Epithelial cell of proximal tubule (primary cell): ENCODE data around the gene CKB. TPM values are rescaled to one million over a fixed set of nuclear protein-coding genes. Genes with fewer than 3 reads are reported as not detected.

Source experiments
- DNase-seq: peaks from one replicate; pipeline ENCODE4 v3.0.0-alpha.2; 2011; ENCODE audit warnings: low read depth
- H3K4me3 ChIP-seq: 2 replicates; pipeline ENCODE4 v1.5.1; 2011; ENCODE audit warnings: low read depth, mild to moderate bottlenecking, low read length
- total RNA-seq: library from RNA; depleted of rRNA; stranded (reverse); fragments of >200 nt; gene quantifications from 2 replicates; pipeline ENCODE4 v1.2.3, GENCODE V29; 2015
- TF ChIP-seq, protein P1 (sequence below): conservative IDR thresholded peaks from 2 replicates; pipeline ENCODE4 v1.5.1; 2012; ENCODE audit warnings: low read depth, mild to moderate bottlenecking, low read length

The CKB gene
- total RNA-seq, 1 donor from 2014 or later: 789 TPM

DNA sequence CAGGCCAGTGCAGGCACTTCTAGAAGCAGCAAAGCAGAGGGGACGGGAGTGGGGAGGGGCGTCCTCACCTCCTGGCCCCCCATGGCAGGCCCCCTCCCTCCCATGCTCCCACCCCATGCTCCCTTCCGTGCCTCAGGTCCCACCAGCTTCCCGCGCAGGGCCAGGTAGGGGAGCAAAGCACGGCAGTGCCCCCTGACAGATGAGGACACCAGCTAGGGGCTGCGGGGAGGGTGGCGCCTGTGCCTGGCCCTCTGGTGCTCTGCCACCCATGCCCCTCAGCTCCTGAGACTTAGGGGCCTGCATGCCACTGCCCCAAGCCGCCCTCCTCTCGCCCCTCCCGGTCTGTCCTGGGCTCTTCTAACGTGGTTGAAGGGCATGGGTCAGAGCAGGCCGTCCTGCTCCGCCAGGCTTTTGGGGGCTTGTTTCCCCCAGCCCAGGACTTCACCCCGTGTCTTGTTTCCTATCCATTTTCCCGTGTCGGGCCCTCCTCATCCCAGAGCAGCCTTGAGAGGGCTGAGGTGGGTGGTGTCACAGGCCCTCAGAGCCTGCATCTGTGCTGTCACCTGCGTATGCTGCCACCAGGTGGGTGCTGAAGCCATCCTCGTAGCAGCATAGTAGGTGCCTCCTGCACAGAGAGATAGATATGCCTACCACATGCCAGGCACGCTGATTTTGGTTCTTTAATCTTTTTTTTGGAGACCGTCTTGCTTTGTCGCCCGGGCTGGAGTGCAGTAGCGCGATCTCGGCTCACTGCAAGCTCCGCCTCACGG is 16.6 kb upstream of the CKB start:
- no peak for DNase-seq
- TF ChIP-seq, protein P1, sequence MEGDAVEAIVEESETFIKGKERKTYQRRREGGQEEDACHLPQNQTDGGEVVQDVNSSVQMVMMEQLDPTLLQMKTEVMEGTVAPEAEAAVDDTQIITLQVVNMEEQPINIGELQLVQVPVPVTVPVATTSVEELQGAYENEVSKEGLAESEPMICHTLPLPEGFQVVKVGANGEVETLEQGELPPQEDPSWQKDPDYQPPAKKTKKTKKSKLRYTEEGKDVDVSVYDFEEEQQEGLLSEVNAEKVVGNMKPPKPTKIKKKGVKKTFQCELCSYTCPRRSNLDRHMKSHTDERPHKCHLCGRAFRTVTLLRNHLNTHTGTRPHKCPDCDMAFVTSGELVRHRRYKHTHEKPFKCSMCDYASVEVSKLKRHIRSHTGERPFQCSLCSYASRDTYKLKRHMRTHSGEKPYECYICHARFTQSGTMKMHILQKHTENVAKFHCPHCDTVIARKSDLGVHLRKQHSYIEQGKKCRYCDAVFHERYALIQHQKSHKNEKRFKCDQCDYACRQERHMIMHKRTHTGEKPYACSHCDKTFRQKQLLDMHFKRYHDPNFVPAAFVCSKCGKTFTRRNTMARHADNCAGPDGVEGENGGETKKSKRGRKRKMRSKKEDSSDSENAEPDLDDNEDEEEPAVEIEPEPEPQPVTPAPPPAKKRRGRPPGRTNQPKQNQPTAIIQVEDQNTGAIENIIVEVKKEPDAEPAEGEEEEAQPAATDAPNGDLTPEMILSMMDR: no peak
- H3K4me3 ChIP-seq: no peak overlapping the region

DNA sequence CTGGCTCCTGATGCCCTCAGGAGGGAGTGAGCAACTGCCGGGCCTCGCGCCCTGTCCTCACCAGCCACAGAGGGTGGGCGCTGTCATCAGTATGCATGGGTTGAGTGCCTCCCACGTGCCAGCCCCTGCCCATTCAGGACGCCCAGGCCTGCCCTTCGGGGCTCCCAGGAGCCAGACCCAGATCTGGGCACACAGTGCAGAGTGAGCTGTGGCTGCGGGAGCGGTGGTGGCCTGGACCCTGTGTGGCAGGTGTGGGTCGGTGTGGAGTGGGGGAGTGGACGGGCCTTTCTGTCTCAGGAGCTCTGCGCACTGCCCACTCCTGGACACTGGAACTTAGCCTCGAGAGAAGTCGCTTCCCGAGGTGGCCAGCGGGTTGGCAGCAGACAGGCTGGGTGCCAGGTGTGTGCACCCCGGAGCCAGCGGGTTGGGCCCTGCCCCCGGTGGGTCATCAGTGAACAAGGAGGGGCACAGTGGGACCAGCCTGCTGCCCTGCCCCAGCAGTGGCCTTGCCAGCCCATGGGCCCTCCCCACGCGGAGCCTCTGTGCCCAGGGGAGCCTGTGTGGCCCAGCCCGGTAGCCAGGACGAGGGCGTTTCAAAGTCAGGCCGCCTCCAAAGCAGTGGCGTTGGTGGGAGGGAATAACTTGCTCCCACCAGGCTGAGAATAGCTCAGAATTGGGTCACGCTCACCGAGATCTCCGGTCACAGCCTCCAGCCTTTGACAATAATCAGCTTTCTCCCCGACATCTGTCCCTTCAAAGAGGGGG is 15.8 kb upstream of the CKB start:
- TF ChIP-seq, protein P1: no peak
- no peak for DNase-seq
- no peak overlapping the region for H3K4me3 ChIP-seq

DNA sequence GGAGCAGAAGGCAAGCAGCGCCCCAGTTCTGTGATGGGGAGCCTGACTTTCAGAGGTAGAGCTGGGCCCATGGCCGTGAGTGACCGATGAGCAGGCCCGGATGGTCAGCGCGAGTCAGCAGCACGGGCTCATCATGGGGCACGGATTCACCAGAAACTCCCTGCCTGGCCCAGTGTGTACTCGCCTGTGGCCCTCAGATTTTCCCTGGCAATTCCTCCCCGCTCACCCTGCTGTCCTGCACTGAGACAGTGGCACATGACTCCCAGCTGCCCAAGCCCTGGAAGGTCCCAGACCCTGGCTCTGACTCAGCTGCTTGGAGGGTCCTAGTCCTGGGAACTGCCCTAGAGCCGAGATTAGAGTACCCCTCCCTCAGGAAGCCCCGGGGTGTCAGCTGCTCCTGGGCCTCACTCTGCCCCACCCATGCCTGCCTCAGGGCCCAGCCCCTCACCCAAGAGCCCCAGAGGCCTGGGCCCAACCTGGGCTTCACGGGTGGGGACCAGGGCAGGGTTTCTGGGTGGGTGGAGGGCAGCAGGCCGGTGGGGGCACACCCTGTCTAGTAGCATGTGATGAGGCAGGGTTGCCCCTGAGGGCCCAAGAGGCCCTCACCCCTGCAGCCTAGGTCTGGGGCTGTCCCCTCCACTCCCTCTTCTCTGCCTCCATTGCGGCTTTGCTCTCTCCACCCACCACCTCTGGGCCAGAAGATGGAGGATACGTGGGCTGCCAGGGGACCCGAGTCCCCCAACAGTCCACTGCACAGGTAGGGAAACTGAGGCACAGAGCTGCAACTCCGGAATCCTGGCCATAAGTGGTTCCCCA is 14.8 kb upstream of the CKB start:
- no peak overlapping the region for H3K4me3 ChIP-seq
- no peak for DNase-seq
- TF ChIP-seq, protein P1: no peak

DNA sequence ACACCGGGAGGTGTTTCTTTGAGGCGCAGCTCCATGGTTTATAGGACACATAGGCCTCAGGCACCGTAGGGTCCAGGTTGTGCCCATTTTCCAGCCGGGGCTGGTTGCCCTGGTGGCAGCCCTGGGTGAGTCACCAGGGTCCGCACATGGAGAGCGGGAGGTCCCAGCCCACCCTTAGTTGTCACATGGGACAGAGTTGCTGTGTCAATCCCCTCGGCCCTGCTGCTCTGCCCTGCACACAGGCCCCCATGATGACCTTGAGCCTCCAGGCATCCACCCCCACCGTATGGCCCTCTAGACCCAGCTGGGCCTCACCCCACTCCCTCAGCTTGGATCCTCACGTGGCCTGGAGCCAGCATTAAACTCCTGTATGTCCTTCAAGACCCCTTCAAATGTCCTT is 14.1 kb upstream of the CKB start:
- no peak for DNase-seq
- TF ChIP-seq, protein P1: no peak
- no peak overlapping the region for H3K4me3 ChIP-seq

DNA sequence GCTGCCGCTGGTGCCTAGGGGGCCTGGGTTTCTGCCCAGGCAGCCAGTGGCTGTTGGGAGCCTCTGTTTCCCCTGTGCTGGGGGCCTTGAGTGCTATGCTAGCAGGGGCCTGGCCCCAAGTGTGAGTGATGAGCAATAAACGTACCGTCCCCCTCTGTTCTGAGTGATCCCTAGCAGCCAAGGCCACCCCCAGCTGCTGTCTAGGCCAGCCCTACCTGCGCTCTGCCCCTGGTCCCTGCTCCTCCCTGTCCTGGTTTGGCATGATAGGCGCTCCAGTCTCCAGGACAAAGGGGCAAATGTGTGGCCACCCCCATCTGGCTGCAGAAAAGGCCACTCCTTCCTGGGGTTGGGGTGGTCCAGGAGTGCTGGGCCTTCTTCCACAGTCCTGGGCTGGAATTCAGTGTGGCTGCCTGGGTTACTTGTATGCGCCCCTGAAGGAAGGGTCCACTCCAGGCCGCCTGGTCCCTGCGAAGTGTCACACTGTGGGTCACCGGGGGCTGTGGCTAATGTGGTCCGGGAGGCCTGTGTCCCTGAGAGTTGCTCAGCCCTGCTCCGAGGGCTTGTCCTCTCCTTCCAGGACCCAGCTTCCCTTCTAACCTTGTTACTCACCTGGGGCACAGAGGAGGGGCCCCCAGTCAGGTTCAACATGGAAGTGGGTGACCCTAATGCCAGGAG is 13.4 kb upstream of the CKB start:
- no peak for DNase-seq
- TF ChIP-seq, protein P1: no peak
- no peak overlapping the region for H3K4me3 ChIP-seq

DNA sequence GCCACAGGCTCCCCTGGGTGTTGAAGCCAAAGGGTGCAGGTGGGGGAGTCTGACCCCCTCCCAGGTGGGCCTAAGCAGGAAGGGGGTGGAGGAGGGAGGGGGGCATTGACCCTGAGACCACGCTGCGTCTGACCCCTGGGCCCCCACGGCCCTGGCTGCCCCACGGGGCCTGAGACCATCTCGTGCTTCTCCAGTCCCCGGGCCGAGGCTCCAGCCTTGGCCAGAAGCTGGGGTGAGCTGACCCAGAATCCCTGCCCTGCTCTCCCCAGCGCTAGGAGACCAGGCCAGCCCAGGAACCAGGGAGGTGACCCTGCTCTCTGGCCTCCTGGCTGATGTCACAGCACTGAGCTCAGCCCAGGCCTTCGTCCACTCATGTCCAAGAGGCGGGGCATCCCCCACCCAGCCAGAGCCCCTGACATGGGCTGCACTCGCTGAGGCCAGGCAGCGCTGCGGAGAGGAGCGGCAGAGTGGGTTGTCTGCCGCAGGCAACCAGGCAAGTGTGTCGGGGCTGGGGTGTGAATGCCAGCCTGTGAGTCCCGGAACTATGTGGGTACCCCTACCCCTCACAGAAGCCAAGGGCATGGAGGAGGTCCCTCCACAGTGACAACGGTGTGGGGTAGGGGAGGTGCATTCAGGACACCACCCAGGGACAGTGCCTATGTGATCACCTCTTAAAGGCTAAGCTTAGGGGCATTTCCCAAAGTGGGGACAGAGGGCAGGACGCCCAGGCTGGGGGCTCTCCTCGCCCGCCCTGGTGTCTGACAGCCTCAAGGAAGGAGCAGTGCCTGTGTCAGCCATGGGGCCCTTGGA is 12.7 kb upstream of the CKB start:
- DNase-seq: no peak
- TF ChIP-seq, protein P1: no peak
- H3K4me3 ChIP-seq: no peak overlapping the region
